GM20000 (cell line): ENCODE measurements around the gene TNIK.

ENCODE experiments used
- DNase-seq: peaks from one replicate; pipeline ENCODE4 v3.0.0; 2012; ENCODE audit warnings: low spot score
- CTCF ChIP-seq: IDR thresholded peaks from 2 replicates; pipeline ENCODE4 v1.5.1; 2012; ENCODE audit warnings: mild to moderate bottlenecking, control low read depth; ENCODE audit errors: extremely low read depth, missing control alignments

The TNIK gene

GRCh38 chr3:171362575-171362974, 97.6 kb downstream of the TNIK start:
- DNase-seq: no peak
- no peak for TF ChIP-seq CTCF

GRCh38 chr3:171358881-171359198, 101.4 kb downstream of the TNIK start:
- DNase-seq: no peak
- TF ChIP-seq CTCF: no peak

GRCh38 chr3:171358181-171358880, 101.9 kb downstream of the TNIK start:
- no peak for TF ChIP-seq CTCF

GRCh38 chr3:171357721-171358120, 102.5 kb downstream of the TNIK start:
- no peak for DNase-seq
- TF ChIP-seq CTCF: no peak

More at GRCh38 chr3:171358181-171358880, 101.9 kb downstream of the TNIK start:
- no peak for DNase-seq

- no peak for TF ChIP-seq CTCF
- DNase-seq: no peak
Measured at GRCh38 chr3:171356251-171356650, 104.0 kb downstream of the TNIK start.

GRCh38 chr3:171354706-171355582, 105.3 kb downstream of the TNIK start:
- TF ChIP-seq CTCF: no peak
- no peak for DNase-seq

GRCh38 chr3:171354049-171354705, 106.0 kb downstream of the TNIK start:
- DNase-seq: no peak

More at GRCh38 chr3:171354049-171354705, 106.0 kb downstream of the TNIK start:
- no peak for TF ChIP-seq CTCF
